Retinal pigment epithelial cell (primary cell): ENCODE results near the gene CACNA1G.
A peak's percentile ranks its signal among the peaks of the same experiment; 100 is the strongest.

Experiments used
- DNase-seq: peaks from one replicate; pipeline ENCODE4 v3.0.0-alpha.2; 2010; ENCODE audit warnings: low read depth
- H3K4me3 ChIP-seq: 2 replicates; pipeline ENCODE4 v1.5.1; 2011; ENCODE audit warnings: mild to moderate bottlenecking, low read length, control low read depth, moderate library complexity
- TF ChIP-seq, protein P1 (sequence below): conservative IDR thresholded peaks from 2 replicates; pipeline ENCODE4 v1.5.1; 2011; ENCODE audit warnings: low read depth, low read length, control low read depth, inconsistent platforms

Gene CACNA1G

DNA sequence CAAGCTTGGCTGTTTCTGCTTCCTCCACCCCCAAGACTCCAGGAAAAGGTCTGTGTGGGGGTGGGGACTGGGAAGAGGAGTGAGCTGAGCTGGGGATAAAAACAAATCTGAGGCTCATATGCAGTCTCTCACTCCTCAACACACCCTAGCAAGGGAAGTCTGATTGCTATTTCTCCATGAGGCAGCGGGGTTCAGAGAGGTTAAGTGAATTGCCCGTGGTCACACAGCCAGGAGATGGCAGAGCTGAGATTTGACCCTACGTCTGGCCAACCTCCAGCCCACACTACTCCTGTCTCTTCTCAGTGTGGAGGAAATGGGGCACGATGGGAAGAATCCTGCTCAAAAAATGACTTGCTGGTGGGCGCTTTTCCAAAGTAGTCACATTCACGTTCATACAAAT, 69.4 kb downstream of the CACNA1G start:
- TF ChIP-seq, protein P1, sequence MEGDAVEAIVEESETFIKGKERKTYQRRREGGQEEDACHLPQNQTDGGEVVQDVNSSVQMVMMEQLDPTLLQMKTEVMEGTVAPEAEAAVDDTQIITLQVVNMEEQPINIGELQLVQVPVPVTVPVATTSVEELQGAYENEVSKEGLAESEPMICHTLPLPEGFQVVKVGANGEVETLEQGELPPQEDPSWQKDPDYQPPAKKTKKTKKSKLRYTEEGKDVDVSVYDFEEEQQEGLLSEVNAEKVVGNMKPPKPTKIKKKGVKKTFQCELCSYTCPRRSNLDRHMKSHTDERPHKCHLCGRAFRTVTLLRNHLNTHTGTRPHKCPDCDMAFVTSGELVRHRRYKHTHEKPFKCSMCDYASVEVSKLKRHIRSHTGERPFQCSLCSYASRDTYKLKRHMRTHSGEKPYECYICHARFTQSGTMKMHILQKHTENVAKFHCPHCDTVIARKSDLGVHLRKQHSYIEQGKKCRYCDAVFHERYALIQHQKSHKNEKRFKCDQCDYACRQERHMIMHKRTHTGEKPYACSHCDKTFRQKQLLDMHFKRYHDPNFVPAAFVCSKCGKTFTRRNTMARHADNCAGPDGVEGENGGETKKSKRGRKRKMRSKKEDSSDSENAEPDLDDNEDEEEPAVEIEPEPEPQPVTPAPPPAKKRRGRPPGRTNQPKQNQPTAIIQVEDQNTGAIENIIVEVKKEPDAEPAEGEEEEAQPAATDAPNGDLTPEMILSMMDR: no peak
- no peak overlapping the region for H3K4me3 ChIP-seq
- DNase-seq: no peak

- no peak overlapping the region for H3K4me3 ChIP-seq
- TF ChIP-seq, protein P1: peak; percentile 92
- DNase-seq: no peak
These were observed 70.1 kb downstream of the CACNA1G start for GRCh38 chr17:50630524-50631194.

- no peak for DNase-seq
- TF ChIP-seq, protein P1: no peak
- no peak overlapping the region for H3K4me3 ChIP-seq
These were observed 70.8 kb downstream of the CACNA1G start for GRCh38 chr17:50631195-50631907.

GRCh38 chr17:50631908-50632571, 71.5 kb downstream of the CACNA1G start:
- TF ChIP-seq, protein P1: no peak
- H3K4me3 ChIP-seq: no peak overlapping the region
- no peak for DNase-seq

DNA sequence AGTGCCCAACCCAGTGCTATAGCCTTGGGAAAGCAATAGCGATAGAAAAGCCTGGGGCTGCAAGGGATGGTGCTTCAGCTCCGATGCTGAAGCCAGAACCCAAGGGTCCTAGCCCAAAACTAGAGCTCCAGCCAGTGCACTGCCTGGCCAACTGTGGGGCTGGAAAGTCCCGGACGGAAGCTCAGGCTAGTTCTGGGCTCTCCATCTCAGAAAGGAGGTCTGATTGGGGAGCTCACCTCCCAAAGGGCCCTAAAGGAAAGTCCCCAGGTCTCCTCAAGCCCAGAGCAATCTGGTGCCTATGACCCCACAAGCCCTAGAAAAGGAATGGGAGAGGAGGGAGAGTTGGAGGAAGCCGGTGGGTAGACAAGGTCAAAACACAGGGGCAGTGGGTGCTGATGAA, 72.1 kb downstream of the CACNA1G start:
- DNase-seq: no peak
- no peak overlapping the region for H3K4me3 ChIP-seq
- TF ChIP-seq, protein P1: no peak

DNA sequence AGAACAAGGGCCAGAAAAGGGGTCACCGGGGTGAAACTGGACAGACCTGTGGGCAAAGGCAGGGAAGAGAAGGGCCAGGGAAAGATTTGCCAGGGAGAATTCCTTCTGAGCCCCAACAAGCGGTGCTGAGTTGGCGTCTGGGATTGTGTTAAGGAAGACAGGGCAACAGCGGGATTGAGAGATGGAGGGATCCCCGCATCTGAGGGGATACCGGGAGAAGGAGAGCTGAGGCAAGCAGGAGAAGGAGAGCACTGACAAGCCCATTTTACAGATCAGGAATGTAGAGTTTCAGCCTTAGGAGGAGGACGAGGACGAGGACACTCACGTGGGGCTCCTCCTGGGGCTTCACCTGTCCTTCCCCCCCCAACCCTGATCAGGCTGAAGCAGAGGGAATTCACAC, 73.2 kb downstream of the CACNA1G start:
- TF ChIP-seq, protein P1: no peak
- no peak for DNase-seq
- no peak overlapping the region for H3K4me3 ChIP-seq
